Measurements from ENCODE around the gene RTN4RL1.

Gene RTN4RL1

DNA sequence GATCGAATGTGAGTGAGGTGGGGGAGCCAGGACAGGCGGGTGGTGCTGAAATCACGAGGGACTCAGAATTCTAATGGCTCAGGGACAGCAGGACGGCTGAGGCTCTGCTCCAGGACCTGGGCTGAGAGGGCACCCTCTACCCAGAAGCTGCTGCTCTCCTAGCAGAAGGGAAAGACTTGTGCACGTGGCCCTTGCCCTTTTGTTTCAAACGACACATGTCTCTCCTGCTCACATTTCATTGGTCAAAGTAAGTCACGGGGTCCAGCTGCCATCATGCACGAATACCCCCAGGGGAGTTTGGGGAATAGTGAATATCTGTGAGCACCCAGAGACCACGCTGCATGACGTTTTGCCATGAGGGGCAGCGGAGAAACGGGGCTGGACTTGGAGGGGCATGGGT lies 73.2 kb downstream of the RTN4RL1 start:
- DNase-seq (ENCODE audit: low spot score) (no peak), FAIRE-seq (no peak)

DNA sequence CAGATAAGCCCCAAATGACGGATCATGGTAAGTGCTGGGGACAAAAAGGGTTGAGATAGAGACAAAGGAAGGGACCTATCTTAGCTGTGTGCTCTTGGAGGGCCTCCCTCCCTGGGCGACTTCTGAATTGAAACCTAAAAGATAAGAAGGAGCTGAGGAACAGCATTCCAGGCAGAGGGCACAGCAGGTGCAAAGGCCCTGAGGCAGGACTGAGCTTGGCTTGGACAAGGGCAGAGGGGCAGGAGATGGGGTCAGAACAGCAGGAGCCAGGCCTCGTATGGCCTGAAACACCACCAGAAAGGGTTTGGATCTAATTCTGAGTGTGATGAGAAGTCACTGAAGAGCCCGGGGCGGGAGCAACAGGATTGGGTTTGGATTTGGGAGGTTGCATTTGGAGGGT lies 75.4 kb downstream of the RTN4RL1 start:
- FAIRE-seq (no peak), DNase-seq (ENCODE audit: low spot score) (no peak)

DNA sequence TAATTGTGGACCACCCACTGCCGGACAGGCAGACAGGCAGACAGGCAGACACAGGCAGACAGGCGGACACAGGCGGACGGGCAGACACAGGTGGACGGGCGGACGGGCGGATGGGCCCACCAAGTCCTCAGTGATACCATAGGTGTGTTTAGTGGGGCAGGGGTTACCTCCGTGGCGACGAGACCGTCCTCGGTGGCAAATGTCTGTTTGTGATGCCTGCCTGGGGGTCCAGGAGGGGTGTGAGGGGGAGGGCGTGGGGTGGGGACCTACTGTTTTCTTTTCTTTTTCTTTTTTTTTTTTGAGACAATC lies 76.7 kb downstream of the RTN4RL1 start:
- no peak for FAIRE-seq

DNA sequence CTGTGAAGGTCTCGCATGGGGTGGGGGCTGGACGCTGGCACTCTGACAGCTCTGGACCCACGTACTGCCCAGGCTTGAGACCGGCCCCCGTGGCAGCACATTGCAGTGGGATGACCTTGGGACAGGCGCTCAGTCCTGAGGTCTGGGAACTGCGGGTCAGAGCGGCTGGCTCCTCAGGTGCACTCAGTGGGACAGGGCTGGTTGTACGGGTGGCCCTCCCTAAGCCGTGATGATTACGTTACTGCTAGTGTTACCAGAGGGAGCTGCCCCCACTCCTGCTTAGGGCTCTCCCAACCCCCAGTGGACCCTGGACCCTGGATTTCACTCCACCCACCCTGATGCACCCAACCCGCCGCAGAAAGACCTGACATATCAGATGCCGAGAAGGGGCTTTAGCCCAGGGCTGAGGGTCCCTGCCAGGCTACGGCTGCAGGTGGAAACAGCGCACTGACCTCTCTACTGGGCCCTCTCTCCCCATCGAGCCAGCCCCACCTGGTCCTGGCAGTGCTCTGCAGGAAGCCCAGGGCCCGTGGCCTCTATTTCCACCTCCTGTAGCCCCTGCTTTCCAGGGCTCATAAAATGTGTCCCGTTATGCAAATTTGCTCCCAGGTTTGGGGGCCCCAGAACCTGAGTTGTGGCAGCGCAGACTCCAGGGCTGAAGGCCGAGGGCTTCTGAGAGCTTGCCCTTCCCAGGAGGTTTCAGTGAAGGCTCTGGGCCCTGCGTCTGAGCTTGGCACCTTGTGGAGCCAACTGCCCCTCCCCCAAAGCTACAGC lies 77.2 kb downstream of the RTN4RL1 start:
- FAIRE-seq: no peak
- no peak for DNase-seq (ENCODE audit: low spot score)

More for the DNA sequence above, 76.7 kb downstream of the RTN4RL1 start:
- no peak for DNase-seq (ENCODE audit: low spot score)

DNA sequence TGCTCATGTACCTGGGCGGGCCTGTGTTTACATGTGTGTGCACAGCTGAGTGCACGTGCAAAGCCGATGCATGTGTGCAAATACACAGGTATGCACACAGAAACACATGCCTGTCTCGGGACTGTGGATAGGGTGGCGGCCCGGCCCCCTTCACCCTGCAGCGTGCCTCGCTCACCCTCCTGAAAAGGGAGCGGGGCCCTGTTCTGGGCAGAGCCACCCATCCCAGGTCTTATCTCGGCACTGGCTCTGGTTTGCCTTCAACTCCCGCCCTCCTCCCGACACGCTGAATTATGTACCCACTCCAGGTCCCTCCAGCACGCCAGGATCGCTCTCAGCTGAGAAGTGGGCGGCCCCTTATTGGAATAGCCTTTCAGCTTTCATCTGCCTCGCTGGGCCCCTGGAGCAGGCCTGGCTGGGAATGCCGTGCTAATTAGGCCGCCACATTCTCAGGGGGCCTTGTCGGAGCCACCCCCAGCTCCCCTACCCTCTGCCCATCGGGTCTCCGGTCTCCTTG lies 77.8 kb downstream of the RTN4RL1 start:
- DNase-seq (ENCODE audit: low spot score) (no peak), FAIRE-seq (no peak)

DNA sequence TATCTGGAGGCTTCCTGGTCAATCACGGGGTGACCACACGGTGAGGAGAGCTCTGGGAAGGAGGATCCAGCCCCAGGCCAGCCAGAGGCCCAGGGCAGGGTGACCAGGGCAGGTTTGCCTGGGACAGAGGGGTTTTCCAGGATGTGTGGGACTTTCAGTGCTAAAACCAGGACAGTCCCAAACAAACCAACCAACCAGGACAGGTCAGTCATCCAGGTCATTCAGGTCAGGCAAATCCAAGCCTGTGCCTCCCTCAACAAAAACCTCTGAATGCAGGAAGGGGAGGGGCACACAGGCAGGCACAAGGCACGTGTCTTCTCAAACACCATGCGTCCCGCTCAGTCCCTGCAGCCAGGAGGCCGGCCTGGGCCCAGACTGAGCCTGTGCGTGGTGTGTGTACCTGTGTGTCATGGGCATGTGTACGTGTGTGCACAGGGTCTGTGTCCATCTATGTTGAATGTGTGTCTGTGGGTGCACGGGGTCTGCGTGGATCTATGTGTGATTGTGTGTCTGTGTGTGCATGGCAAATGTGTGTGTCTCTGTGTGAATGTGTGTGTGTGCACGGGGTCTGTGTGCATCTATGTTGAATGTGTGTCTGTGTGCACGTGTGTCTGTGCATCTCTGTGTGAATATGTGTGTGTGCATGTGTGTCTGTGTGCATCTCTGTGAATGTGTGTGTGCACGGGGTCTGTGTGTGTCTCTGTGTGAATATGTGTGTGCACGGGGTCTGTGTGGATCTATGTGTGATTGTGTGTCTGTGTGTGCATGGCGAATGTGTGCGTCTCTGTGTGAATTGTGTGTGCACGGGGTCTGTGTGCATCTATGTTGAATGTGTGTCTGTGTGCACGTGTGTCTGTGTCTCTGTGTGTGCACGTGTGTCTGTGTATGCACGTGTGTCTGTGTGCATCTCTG lies 78.9 kb downstream of the RTN4RL1 start:
- FAIRE-seq (no peak), DNase-seq (ENCODE audit: low spot score) (no peak)

DNA sequence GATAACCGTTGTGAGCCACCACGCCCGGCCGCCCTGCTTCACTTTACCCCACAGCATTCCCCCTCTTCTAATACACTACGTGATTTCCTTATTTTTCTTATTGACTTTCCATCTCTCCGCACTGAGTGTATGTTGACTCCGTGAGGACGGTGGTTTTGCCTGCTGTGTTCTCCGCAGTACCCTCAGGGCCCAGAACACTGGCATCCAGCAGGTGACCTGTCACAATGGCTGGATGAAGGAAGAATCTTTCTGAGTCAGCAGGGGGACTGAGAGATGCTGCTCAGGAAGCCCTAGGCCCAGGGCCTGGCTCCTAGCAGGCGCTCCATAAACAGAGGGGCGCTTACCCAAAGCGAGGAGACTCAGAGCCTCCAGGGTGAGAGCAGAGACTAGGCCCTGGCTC lies 79.5 kb downstream of the RTN4RL1 start:
- FAIRE-seq (no peak), DNase-seq (ENCODE audit: low spot score) (no peak)

DNA sequence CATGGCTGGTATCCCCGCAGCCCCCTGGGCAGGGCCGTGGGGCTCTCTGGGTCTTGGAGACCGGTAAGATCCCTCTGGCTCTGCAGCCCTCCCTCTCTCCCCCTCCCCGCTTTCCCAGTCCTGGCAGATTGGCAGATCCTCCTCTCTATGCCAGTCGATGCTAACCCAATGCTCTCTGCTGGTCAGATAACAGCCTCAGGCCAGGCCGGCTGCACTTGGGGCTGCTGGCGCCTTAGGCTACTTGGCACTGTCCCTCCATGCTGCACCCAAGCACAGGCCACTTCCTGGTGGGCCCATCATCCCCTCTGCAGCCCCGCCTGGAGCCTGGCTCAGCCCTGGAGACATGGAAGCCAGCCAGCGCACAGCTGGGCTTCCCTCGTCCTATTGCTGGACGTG lies 81.7 kb downstream of the RTN4RL1 start:
- FAIRE-seq (no peak), DNase-seq (ENCODE audit: low spot score) (no peak)

DNA sequence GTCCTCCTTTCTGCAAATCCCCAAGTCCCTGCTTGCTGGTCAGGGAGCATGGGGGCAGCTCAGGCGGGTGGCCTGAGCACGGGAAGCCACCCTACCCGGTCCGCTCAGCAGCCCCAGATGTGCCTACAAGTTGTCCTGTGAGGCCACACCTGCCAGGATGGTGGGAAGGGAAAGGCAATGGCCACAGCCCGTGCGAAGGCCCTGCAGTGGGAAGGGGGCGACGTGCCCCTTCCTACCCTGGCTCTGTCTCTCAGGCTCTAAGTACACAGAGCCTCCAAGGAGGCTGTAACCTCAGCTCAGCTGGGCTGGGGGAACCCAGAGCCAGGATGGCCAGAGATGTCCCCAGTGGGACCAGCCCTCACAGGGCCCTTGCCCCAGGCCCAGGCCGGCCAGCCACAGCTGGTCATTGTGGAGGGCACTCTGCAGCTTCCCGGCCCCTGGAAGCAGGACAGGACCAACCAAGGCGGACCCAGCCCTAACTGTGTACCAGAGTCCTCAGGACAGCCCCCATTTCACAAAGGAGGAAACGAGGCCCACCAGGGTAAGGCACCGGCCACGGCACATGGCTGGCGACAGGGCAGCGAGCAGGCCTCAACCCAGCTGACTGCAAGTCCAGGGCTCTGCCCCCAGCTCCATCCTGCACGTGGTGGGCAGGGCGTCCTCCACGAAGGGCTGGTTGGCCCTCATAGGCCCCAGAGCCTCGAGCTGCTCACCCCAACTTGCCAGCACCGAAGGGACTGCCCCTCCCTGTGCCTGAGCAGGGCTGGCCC lies 82.3 kb downstream of the RTN4RL1 start:
- DNase-seq (ENCODE audit: low spot score): no peak
- FAIRE-seq: no peak

DNA sequence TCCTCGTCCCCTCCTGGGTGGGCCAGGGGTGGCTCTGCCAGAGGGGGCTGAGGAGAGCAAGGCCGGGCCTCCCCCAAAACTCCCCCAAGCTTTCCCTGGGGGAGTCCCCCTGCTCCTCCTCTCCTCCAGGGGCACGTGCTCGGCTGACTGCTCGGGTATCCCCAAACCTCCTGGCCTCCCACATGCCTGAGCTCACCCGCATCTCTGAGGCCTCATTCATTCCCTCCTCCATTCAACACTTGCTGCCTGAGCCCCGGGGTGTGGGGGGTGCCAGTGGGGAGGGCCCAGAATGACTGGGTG lies 83.1 kb downstream of the RTN4RL1 start:
- FAIRE-seq (no peak), DNase-seq (ENCODE audit: low spot score) (no peak)

DNA sequence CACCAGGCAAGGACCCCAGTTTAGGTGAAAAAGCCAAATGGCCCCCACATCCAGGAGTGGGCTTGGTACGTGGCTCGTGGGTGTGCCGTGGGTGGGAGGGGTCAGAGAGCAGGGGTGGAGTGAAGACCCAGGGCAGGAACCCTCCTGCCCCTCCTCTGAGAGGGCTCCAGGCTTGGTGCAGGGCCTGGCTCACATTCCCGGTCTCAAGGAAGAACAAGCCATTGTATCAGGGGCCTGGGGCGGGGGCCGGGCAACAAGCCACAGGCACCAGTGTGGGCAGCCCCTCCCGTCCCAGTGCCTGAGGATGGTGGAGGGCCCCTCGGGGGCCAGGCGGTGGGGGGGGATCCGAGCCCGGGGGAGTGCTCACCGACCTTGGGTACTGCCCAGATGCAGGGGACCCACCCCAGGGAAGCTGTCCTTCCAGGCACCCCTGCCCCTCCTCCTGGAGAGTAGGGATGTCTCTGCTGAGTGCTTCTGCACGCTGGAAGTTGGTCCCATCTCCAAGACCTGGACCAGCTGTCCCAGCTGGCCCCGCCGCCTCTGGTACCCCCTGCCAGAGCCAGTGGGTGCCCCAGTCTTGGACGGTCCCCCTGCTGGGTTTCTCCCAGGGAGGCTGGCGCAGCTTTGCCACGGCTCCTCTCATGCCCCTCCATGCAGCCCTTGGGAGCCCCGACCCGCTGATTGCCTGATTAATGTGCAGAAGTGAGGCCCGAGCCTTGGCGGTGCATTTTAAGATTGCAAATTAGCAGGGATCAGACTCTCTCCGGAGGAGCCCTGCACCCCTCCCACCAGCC lies 83.7 kb downstream of the RTN4RL1 start:
- FAIRE-seq: no peak
- no peak for DNase-seq (ENCODE audit: low spot score)

DNA sequence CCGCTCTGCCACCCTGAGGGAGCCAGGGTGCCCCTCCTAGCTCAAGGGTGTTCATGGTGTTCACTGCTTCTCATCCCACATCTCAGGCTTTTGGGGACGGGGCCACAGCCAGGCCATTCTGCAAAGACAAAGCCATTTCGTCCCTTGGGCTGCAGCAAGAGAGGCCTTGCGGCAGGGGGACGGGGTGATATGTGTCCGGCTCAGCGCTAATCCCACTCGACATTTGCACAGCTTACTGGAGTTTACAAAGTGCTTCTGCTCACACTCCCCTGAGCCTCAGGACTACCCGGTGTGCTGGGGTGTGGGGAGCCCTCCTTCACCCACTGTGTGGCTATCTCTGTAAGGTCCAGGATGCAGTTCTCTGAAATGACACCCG lies 84.3 kb downstream of the RTN4RL1 start:
- FAIRE-seq (no peak), DNase-seq (ENCODE audit: low spot score) (no peak)

DNA sequence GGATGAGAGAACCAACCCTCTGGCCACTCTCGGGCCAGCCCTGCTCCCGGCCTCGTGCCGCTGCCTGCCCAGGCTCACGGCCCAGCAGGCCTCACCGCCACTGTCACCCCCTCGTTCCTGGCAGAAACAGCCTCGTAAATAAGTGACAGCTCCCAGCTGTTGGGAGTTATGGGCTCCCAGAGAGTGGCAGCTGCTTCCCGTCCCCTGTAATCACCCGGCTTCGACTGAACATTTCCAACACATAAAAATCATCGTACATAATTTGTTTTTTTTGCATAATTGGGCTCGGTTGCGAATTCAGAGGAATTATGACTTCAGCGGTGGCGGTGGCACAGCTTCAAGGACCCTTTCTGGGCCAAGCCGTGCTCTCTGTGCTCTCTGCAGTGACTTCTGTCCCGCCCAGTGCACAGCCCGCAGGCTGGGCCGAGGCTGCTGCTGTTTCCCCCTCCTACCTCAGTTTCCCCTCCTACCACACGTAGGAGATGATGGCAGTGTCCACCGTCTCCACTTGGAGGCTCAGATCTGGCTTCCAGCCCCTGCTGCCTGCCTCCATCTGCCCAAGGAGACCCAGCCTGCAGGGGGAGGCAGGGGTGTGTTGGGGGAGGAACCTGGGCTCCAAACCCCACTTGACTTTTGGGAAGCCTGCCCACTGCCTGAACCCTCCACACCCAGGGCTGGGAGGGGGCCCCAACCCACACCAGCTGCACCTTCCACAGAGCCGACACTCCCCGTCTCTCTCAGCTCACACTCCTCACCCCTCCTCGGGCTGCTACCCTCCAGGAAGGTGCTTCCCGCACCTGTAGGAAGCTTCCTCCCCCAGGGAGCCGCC lies 84.9 kb downstream of the RTN4RL1 start:
- DNase-seq (ENCODE audit: low spot score) (no peak), FAIRE-seq (no peak)

DNA sequence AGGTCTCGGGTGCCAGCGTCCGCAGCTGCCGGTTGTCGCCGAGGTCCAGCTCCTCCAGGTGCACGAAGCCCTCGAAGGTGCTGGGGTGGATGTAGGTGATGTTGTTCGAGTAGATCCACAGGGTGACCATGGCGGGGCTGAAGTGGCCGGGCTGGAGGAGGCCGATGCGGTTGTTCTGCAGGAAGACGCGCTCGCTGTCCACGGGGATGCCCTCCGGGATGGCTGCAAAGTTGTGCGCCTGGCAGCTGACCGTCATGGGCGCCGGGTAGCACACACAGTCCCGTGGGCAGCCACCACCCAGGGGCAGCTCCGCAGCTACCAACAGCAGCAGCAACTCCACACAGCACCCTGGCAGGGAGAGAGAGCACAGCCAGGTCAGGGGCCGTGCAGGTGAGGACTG lies 87.7 kb downstream of the RTN4RL1 start:
- DNase-seq (ENCODE audit: low spot score) (no peak), FAIRE-seq (no peak)

DNA sequence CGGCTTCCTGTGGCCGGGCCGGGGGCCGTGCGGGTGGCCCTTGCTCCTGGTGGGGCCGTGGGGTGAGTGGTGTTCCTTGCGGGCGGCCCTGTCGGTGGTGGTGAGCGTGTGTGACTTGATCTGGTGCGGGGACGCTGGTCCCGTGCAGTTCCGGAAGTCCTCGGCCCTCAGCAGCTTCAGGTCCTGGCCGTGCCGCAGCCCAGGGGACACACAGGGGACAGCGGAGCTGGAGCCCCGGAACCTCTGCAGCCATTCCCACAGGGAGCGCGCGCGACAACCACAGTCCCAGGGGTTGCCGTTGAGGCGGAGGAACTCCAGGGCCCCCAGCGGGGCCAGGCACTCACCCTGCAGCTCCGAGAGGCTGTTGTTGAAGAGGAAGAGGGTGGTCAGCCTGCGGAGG lies 88.4 kb downstream of the RTN4RL1 start:
- FAIRE-seq: no peak
- DNase-seq (ENCODE audit: low spot score): no peak

DNA sequence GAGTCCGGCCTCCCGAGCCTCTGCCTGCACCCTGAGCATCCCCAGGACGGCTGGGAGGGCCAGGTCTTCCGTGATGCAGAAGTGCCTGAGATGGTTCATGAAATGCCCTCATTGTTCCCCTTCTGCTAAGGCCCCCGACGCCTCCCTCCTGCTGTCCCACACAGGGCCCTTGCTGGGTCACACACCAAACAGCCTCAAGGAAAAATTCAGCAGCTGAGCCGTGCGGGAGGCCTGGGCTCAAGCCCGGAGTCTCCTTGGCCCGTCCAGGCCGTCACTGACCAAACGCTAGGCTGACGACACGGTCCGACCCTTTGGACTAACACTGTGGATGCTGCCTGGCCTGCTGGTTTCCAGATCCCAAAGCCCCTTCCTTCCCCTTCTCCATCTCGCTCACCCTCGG lies 90.2 kb downstream of the RTN4RL1 start:
- FAIRE-seq (no peak), DNase-seq (ENCODE audit: low spot score) (no peak)

DNA sequence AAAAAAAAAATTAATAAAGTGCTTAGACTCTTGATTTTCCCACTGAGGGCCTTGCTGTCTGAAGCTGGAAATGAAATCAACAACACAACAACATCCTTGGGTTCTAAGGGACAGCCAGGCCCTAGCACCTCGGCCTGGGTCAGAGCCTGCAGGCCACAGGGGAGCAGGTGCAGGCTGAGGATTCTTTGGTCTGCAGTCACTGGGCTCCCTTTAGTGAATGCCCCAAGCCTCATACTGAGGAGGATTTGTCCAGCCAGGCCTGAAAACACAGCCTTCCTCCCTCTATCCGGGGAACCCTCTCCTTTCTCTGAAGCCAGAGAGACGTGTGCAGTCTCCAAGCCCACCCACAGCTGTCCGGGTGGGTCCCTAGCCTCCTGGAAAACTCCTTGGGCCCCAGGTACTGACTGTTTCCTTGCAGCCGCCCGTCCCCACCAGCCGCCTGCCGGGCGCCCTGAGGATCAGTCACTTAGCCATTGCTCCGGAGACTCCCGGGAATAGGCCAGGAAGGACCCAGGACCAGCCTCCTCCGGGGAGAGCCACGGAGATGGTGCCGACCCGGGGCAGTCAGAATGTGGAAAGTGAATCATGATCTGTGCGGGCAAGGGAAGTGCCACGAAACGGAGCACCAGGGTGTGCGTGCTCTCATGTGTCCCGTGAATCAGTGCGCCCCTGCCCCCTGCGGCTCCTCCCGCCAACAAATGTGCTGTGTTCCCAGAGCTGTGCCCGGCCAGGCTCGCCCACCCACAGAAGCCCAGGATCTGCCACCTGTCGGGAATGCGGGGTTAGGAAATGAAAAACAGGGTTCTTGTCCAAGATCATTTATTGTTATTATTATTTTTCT lies 91.0 kb downstream of the RTN4RL1 start:
- FAIRE-seq (no peak), DNase-seq (ENCODE audit: low spot score) (no peak)

DNA sequence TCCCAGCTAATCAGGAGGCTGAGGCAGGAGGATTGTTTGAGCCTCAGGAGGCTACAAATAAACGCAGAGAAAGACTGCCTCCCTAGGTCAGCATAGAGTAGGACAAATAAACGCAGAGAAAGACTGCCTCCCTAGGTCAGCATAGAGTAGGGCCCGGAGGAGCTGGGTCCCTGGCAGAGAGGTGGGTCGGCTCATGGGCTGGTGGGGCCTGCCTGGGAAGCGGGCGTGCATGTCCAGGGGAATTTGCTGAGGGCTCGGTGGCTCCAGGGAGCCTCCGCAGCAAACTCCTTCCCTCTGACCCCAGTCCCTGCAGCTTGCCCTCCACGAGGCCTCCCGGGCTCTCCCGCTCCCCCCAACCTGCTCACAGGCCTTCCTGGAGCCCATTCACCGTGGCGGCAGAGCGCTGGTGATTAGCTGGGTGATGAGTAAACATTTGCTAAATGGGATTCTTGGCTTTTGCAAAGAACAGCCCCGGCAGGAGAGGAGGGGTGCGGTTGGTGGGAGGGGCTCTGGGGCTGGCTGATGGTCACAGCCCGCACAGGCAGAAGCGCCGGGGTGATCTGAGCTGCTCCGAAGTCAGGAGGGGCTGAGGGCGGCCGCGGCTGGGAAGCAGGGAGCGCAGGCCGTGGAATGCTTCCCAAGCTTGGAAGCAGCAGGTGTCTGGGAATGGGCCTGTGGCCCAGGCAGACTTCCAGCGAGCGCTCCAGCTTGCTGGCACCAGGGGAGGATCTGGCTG lies 93.1 kb downstream of the RTN4RL1 start:
- FAIRE-seq: no peak
- no peak for DNase-seq (ENCODE audit: low spot score)

DNA sequence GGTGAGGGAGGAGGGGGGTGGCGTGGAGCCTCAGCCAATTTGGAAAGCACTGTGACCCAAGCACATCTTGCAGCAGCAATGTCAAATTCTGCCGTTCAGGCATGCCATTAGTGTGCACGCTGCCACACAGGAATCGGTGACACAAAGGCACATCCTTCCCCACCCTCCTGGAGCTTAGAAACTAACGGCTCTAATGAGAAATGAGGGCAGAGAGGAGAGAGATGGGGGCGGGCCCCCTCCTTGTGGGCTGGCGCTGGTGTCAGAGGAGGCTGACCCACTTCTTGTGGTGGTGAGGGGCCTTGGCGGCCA lies 94.8 kb downstream of the RTN4RL1 start:
- no peak for FAIRE-seq
- DNase-seq (ENCODE audit: low spot score): no peak

Measured in RCC 7860 (cell line).